HG02588 (cell line): ENCODE results near the gene CPZ.
"Not testable (repeated sequence)": the region's sequence is repeated elsewhere in the genome, so short reads cannot be mapped to it uniquely, and the experiment has no call there.

Experiments used
- ATAC-seq: cut with Tn5 transposase; IDR thresholded peaks from one replicate; pipeline ENCODE4 v1.9.1; 2021; ENCODE audit warnings: mild to moderate bottlenecking, moderate library complexity; ENCODE audit not compliant: unreplicated experiment

The CPZ gene

DNA sequence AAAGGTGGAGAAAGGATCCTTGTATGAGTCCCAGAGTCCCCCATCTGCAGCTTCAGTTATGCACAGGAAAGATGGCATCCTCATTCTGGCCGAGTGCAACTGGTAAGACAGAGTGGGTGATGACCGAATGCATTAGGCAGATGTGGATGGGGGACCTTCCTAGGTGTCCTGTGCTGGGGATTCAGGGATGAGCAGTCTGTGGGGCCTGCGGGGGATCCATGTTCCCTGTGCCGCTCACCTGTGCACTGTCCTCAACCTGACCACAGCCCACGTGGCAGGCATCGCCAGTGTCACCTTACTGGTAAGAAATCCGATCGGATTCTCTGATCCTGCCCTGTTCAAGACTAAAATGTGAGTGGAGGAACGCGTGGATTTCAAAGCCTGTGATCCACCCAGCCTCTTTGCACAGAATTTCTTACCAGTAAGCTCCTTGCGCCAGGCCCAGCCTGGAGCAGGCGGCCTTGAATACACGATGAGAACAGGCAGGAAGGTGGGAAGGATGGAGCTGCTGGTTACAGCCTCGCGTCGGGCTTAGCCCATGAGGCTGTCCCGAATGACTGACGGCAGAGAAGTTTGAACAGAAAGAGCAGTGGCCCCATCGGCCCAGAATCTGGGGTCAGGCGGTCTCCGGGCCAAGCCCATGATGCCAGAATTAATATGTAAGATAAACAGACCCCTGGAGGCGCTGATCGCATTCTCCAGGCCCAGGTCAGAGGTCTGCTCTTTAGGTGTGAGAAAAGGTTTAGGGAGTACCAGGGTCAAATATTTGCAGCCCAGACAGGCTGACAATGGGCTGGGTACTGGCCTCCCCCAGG, 56.5 kb downstream of the CPZ start:
- no peak for ATAC-seq

DNA sequence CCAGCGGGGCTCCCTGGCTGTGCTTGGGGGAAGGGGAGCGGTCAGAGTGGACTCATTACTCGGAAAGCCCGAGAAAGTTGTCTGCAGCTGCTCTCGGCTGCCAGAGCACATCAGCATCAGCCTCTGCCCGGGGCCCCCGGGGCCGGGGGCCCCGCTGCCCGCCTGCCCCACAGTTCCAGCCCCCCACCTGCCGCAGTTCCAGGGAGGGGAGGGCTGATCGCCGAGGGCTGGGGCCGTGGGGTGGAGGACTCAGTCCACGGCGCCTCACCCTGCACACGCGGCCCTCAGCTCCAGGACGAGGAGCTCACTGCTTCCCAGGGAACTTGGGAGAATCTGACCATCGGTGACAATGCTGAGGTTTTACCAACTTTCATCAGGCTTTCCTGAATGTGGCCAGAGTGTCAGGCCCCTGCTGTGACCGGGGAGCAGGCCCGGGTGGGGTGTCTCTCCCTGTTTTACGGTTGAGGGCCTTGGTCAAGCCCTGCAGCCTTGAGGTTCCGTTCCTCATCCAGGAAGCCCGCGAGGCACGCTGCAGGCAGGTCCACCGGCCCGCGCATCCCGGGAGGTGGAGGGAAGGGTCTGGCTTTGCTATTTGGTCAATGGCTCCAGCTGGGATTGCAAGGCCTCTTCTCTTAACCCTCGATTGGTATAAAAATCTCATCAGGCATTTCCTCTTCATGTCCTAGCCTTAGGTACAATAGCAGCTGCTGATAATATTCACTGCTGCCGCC, 57.2 kb downstream of the CPZ start:
- ATAC-seq = no peak

DNA sequence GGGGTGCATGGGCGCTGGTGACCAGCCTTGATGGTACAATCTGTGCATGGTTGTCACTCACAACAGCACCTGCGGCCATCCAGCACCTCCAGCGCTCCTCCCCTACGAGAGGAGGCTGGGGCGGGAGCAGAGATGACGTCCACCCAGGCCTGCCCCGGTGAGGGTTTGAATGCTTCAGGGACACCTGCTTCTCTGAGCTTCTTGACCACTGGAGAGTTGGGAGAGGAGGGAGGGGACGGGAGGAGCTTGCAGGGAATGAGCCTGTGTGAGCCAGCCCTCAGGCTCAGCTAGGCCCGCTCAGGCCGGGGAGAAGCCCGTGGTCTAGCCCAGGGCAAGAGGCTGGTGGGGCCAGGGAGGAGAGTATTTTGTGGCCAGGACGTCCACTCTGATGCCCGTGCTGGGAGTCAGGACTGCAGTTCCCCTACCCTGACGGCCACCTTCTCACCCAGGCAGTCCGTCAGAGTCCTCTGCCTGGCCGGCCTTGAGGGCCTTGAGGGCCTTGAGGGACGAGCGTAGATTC, 59.2 kb downstream of the CPZ start:
- no peak for ATAC-seq

DNA sequence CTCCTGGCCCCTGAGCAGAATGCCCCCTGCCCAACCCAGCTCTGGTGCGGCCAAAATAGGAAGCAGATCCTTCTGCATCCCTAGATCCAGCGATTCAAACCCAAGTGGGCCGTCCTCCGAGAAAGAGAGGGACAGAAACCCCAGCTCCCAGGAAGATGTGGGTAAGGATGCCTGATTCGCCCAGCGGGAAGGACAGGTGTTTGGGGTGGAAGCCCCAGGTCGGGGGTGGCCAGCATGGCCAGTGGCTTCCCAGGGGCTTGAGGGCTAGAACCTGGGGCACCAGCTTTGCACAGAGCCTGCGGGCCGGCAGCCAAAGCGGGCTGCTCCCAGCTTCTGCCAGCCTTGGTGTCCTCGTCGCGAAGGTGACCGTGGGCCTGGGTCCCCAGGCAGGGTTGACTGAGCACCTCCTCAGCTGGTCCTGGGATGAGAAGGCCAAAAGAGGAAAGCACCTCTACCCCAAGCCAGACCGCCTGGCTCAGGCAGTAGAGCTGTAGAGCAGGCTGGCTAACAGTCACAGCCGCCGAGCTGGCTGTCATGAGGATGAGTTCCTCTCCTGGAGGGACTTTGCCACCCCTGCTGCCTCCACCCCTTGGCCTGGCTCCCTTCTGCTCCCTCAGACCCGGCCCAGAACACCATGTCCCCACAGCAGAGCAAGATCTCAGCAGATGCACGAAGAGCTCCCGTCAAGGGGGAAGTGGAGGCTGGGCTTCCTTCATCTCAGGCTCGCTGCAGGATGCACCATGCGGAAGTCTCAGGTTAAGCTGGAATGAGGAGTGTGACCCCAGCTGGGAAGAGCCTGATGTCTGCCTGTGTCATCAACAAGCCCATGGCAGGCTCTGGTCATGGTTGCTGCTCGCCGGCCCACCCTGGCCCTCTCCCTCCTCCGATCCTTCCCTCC, 59.9 kb downstream of the CPZ start:
- no peak for ATAC-seq

DNA sequence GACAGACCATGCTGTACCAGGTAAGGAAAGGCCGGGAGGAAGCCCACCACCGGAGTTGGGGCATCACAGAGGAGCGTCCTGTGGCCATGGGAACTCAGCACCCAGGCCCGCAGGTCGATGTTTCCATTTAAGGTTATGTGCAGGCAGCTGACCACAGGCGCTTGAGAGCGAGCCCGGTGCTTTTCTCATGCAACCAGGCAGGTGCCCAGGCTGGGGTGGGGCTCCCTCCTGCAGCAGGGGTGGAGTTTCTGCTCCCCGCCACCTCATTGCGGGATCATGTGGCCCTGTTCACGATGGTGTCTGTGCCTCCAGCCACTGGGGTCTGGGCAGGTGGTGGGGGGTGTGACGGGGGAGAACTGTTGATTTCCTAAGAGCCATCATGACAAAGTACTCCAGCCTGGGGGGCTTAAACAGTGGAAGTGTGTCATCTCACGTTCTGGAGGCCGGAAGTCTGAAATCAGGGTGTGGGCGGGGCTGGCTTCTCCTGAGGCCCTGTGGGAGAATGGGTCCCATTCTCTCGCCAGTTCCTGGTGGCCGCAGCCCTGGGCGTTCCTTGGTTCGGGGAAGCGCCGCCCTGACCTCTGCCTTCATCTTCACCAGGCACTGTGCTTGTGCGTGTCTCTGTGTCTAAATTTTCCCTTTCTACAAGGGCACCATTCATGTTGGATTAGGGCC, 60.9 kb downstream of the CPZ start:
- no peak for ATAC-seq

DNA sequence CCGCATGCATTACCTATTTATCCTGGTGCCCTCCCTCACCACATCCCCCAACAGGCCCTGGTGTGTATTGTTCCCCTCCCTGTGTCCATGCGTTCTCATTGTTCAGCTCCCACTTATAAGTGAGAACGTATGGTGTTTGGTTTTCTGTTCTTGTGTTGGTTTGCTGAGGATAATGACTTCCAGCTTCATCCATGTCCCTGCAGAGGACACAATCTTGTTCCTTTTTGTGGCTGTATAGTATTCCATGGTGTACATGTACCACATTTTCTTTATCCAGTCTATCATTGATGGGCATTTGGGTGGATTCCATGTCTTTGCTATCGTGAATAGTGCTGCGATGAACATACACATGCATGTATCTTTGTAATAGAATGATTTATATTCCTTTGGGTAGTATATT, 61.6 kb downstream of the CPZ start:
- ATAC-seq = not testable (repeated sequence)

DNA sequence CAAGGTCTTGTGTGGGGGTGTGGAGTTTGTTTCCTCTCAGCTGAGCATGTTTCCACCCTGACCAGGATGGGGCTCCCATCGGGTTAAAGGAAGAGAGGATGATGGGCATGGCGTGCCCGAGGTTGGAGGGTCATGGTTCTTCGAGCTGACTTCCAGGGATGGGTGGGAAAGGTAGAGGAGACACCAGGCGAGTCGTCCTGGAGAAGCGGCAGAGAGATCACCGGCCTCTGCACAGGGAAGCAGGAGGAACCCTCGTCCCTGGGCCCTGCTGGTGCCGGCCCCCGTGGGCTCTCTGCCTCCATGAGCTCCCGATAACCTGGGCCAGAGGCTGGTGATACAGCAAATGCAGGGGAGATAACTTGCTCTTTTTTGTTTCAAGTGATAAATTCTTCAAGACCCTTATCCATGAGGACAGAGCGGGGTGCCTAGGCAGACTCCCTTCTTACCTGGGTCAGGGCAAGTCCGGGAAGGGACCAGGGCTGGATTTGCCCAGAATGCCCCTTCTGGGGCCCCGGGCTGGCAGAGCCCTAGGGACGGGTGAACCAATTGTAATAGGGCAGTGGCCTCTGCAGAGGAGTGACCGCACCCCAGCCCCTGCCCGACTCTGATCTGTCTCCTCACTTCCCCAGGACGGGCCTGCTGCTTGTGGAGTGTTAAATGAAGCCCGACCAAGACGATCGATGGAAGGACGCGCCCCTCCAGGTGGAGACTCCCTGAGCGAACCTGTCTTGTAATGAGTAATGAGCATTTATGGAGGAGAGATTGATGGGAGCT, 63.0 kb downstream of the CPZ start:
- no peak for ATAC-seq

DNA sequence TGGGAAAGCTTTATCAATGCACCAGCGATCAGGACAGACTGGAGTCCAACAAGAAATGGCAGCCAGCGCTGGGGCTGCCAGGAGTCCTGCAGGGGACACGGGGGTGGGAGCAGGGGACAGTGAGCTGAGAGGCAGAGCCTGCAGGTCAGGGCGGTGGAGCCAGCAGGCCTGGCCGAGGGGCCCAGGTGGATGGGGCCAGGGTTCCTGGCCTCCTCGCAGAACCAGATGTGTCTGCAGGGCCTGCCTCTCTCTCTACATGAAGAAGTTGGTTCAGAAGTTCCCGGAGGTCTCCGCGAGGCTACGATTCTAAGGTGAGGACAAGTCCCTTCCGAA, 63.6 kb downstream of the CPZ start:
- ATAC-seq = no peak

DNA sequence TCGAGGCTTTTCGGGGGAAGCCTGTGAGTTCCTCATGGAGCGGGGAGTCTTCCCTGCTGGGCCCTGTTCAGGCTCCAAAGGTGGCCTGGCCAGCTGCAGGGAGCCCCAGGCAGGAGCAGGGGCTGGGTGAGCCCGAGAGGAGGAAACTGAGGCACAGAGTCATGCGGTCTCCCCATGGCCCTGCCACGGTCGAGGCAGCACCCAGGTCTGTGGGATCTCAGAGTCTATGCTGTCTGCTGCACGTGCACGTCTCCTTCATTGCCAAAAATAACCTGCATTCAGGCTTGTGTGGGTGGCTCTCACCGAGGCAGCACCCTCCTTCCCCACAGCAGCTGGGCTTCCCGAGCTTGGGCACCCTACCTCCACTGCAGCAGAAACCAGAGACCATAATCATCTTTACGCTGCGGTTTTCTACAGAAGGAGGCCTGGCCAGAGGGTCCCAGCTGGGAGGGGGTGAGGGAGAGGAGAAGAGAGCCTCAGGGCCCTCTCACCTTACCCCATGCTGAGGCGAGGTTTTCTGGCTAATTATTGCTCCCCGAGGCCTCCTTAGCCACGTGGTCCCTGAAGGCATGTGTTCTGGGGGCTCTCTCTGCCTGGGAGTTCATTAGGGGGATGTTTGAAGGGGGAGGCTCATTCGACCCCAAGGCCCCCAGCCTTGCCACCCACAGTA, 64.3 kb downstream of the CPZ start:
- no peak for ATAC-seq

DNA sequence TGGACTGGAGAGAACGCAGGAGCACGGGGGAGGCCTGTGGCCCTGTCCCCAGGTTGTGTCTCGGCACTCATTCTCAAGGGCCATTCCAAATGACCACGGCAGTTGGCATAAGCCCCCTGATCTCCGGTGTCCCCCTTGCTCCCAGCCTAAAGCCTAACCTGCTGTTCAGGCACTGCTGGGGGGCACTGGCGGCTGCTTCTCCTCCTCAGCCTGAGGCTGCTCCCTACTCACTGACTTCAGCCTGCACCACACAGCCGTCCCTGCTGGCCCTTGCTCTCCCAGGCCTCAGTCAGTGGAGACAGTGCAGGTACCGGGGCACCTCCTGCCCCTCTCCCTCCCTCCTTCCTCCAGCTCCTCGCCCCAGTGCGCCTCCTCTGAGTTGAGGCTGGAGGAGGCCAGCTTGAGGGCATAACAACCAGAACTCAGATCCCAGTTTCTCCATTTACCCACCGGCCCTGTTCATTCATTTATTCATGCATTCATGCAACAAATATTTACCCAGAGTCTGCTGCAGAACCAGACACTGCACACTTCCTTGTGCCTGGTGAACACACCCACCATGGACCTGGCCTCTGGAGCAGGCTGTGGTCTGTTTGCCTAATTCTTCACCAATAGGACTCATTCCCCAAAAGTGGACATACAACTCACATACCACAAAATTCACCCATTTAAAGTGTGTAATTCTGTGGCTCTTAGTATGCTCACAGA, 65.0 kb downstream of the CPZ start:
- ATAC-seq = no peak

DNA sequence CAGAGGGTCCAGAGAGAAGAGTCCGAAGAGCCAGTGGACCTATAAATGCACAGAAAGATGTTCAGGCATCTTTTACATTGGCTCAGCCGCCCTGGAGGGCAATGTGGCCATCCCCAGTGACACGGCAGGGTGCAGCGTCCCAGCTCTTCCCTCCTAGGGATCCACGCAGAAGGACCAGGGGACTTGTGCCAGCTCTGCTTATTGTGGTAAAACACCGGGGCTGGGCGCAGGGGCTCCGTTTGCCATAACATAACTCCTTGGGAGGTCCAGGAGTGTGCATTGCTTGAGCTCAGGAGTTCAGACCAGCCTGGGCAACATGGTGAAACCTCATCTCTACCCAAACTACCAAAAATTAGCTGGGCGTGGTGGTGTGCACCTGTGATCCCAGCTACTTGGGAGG, 70.2 kb downstream of the CPZ start:
- ATAC-seq = no peak

DNA sequence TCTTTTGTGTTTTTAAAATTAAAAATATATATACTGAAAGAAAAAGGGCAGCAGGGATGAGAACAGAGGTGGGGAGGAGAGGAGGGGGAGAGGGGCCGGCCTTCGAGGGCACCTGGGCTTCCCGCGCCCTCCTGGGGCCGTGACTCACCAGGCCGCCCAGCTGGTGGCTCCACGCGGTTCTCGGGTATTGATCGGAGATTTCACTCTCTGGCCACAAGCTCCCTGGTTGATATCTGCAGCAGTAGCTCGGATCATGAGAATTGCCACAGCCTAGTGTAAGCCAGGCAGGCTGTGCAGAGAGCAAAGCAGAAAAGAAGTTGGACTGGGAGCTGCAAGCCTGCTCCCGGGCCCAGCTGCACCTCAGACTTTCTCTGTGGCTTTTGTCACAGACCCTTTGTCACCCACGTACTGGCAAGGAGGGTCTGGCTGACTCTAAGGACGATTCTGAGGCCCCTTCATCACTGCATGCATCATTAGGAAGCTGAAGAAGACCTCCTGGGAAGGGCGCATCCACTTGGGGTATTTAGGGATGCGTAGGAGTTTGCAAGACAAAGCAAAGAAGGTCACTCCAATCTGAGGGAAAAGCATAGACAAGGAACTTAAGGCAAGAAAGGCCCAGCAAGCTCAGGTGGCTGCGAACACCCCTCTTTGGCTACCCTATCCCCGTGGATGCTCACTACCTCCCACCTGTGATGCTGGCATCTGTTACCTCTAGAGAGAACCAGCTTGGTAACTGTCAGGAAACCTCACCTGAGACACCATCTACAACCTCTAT, 71.7 kb downstream of the CPZ start:
- ATAC-seq = no peak

DNA sequence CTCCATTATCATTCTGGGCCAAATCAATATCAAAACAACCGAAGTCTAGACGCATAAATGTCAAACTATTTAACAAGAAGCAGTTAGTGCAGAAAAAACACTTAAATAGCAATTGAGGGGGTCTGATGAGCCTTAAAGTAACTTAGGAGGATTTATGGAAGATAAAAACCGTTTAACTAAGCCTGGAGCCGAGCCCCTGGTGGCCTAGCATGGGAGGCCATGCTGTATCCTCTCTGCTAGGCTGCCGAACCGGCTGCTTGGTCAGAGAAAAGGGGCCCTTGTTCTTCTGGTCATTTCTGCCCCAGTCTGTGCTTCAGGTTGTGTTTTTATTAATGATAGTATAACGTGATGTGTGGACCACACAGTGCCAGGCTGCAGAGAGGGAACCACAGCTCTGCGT, 72.4 kb downstream of the CPZ start:
- no peak for ATAC-seq

DNA sequence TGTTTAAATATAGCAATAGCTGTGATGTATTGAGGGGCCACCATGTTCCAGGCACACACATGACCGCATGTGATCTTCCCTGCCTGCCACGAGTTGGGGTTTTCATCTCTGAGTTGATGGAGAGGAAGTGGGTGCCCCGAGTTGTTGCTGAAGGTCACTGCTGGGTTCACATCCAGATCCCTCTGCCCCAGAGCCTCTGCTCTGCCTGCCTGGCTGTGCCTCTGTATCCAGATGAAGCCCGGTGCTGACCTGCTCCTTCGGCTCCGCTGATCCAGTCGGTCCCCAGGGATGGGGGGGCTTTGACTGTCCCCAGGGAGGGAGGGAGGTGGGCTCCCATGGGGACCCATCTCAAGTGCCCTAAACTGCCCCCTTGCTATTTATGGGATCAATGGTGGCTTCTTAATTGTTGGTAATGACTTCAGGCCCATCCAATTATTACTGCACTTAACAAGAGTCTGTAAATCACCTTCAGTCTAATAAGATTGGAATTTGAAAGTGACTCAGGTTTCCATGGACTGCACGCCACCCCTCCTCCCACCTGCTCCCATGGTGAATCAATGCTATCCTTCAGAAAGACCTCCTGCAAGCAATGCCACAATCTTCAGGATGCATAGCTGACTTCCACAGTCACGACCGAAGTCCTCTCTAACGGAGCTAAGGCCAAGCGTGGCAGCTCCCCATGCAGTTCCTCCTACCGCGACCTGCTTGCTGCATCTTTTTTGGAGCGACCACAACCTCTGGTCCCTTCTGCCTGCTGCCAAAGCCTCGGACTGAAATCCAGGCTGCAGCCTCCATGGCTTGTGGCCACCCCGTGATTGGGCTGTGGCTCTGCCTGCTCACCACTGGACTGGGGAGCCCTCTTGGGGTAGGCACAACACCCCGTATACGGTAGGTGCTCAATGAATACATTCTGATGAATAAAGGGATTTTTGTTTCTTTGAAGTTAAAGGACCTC, 73.1 kb downstream of the CPZ start:
- ATAC-seq = no peak

DNA sequence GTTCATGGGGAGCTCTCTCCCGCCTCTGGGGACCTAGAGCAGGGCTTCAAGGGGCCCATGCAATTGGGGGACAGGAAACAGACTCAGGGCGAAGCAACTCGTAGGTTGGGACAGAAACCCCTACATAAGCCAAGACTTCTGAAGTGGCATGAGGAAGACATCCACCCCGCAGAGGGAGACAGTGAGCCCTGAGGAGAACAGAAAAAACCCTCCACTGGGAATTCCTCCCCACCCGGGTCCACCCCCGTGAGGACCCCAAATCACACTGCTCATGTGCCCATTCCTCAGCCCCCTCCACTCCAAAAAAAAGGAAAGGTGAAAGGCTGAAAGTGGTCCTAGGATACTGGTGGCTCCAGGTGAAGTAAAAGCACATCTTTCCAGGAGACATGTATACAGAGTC, 74.0 kb downstream of the CPZ start:
- ATAC-seq = no peak
